Gastrocnemius medialis (tissue), 4 donors: Measurements from ENCODE around the gene PLEKHA1. TPM values are rescaled to one million over a fixed set of nuclear protein-coding genes. Genes with fewer than 3 reads are reported as not detected.
A peak's percentile ranks its signal among the peaks of the same experiment; 100 is the strongest.

Experiments
- ATAC-seq, 2 donors: fragments of 150-250 bp; one replicate each; pipeline ENCODE4 v1.9.1; 2016
- DNase-seq, 2 donors: peaks; one replicate each; pipeline ENCODE4 v3.0.0-alpha.2; 2019
- H3K27ac ChIP-seq, 4 donors: fragments of 200-600 bp; sonication (generic); 1 replicate in 1 of 4; 2 replicates in 3 of 4; pipeline ENCODE4 v1.5.1; 2016 to 2018; ENCODE audit warnings: mild to moderate bottlenecking in 2 of 4, moderate library complexity in 1 of 4
- H3K27me3 ChIP-seq, 3 donors: fragments of 200-600 bp; sonication (generic) in 2 of 3; 1 replicate in 1 of 3; 2 replicates in 2 of 3; pipeline versions ENCODE4 v1.5.1 to v1.6.0; 2016 to 2019; ENCODE audit warnings: mild to moderate bottlenecking in 1 of 3, moderate library complexity in 1 of 3
- H3K36me3 ChIP-seq, 2 donors: fragments of 200-600 bp; sonication (generic) in 1 of 2; one replicate each; pipeline ENCODE4 v1.5.1; 2017 to 2018
- H3K4me1 ChIP-seq, 2 donors: fragments of 200-600 bp; sonication (generic) in 1 of 2; one replicate each; pipeline ENCODE4 v1.5.1; 2016 to 2017; ENCODE audit warnings: mild to moderate bottlenecking in 2 of 2
- H3K4me3 ChIP-seq, 4 donors: fragments of 200-600 bp; sonication (generic) in 3 of 4; 1 replicate in 1 of 4; 2 replicates in 3 of 4; pipeline ENCODE4 v1.5.1; 2016 to 2019; ENCODE audit warnings: mild to moderate bottlenecking in 2 of 4
- H3K9me3 ChIP-seq, 3 donors: fragments of 200-600 bp; sonication (generic) in 2 of 3; 1 replicate in 1 of 3; 2 replicates in 2 of 3; pipeline ENCODE4 v1.5.1; 2016 to 2019
- POLR2A ChIP-seq, 2 donors: fragments of 450-650 bp; IDR thresholded peaks; one replicate each; pipeline ENCODE4 v1.6.1; 2017; ENCODE audit warnings: antibody characterized with exemption in 2 of 2, mild to moderate bottlenecking in 2 of 2, moderate library complexity in 2 of 2
- in situ Hi-C, 4 donors: fragments of 200-750 bp; cut with MboI; loops; one replicate each; pipeline versions ENCODE4 v1.15.0 to v1.8.0; 2017; ENCODE audit warnings: low sequenced_read_pairs in 4 of 4
- intact Hi-C: fragments of 100-400 bp; cut with DNase I; formaldehyde crosslinking; loops from one replicate; pipeline ENCODE4 v1.15.1; 2023; ENCODE audit warnings: low total_unique reads
- total RNA-seq, 4 donors: library from RNA; depleted of rRNA; stranded (reverse); fragments of >200 nt; gene quantifications; one replicate each; pipeline versions ENCODE4 v1.1.0 to v1.2.3, GENCODE V29; 2016
- TF ChIP-seq, protein P1 (sequence below), 5 experiments: fragments of 450-650 bp in 3 of 5; fragments of 200-600 bp in 2 of 5; sonication (generic) in 2 of 5; IDR thresholded peaks in 4 of 5; conservative IDR thresholded peaks in 1 of 5; 1 replicate in 4 of 5; 2 replicates in 1 of 5; pipeline ENCODE4 v1.5.1; 2016 to 2019; ENCODE audit warnings: antibody characterized with exemption in 5 of 5, mild to moderate bottlenecking in 3 of 5, moderate library complexity in 3 of 5

The PLEKHA1 gene
- total RNA-seq, 4 donors from 2014 or later, result 33.7 to 54.0 (median 37.8) TPM

- peaks cover 56 to 68% of the 10 kb centered on the region in 2 donors for H3K4me1 ChIP-seq
- no peaks in the 10 kb centered on the region for H3K27me3 ChIP-seq
- H3K27ac ChIP-seq, result peak overlapping the region; percentile 36 to 45 (median 40)
- intact Hi-C loops, result loop anchor here (5.0 kb wide), 1 partner anchor 52 kb away; no protein-coding TSS in a partner anchor
- TF ChIP-seq, protein P1, sequence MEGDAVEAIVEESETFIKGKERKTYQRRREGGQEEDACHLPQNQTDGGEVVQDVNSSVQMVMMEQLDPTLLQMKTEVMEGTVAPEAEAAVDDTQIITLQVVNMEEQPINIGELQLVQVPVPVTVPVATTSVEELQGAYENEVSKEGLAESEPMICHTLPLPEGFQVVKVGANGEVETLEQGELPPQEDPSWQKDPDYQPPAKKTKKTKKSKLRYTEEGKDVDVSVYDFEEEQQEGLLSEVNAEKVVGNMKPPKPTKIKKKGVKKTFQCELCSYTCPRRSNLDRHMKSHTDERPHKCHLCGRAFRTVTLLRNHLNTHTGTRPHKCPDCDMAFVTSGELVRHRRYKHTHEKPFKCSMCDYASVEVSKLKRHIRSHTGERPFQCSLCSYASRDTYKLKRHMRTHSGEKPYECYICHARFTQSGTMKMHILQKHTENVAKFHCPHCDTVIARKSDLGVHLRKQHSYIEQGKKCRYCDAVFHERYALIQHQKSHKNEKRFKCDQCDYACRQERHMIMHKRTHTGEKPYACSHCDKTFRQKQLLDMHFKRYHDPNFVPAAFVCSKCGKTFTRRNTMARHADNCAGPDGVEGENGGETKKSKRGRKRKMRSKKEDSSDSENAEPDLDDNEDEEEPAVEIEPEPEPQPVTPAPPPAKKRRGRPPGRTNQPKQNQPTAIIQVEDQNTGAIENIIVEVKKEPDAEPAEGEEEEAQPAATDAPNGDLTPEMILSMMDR (IDR thresholded peaks at IDR 0.05 in 4 of 5, conservative IDR thresholded peaks at IDR 0.05 in 1 of 5), result no peak
- TF ChIP-seq POLR2A (IDR thresholded peaks at IDR 0.05), result no peak
- DNase-seq (no peak), ATAC-seq (no peak)
- H3K4me3 ChIP-seq, result no peak overlapping the region
- peaks cover 0 to 12% of the 10 kb centered on the region in 2 donors for H3K36me3 ChIP-seq
- in situ Hi-C loops, result no loop called here
- no peaks in the 10 kb centered on the region for H3K9me3 ChIP-seq
Measured at GRCh38 chr10:122390271-122390670, 15.8 kb downstream of the PLEKHA1 start.

DNA sequence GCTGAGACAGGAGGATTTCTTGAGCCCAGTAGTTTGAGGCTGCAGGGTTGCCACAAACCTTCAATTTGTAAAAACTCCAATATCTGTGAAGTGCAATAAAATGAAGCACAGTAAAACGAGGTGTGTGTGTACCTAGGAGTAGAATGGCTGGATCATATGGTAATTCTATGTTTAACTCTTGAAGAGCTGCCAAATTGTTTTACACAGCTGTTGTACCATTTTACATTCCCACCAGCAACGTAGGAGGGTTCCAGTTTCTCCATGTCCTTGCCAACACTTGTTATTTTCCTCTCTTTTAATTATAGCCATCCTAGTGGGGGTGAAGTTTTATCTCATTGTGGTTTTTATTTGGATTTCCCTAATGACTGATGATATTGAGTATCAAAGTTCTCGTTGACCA is 16.2 kb downstream of the PLEKHA1 start:
- Histone ChIP-seq H3K4me3 (no peak overlapping the region), H3K27ac (peak overlapping the region; percentile 36 to 45 (median 40)), H3K9me3 (no peaks in the 10 kb centered on the region), H3K4me1 (peaks cover 52 to 66% of the 10 kb centered on the region in 2 donors), H3K27me3 (no peaks in the 10 kb centered on the region), H3K36me3 (peaks cover 0 to 17% of the 10 kb centered on the region in 2 donors)
- DNase-seq (no peak), ATAC-seq (peak; percentile 26 to 82)
- intact Hi-C loops, result loop anchor here (5.0 kb wide), 1 partner anchor 52 kb away; no protein-coding TSS in a partner anchor
- TF ChIP-seq, protein P1 (IDR thresholded peaks at IDR 0.05 in 4 of 5, conservative IDR thresholded peaks at IDR 0.05 in 1 of 5), result no peak
- no peak for TF ChIP-seq POLR2A (IDR thresholded peaks at IDR 0.05)
- in situ Hi-C loops, result no loop called here

- H3K36me3 ChIP-seq, result peaks cover 0 to 20% of the 10 kb centered on the region in 2 donors
- no peaks in the 10 kb centered on the region for H3K9me3 ChIP-seq
- H3K4me1 ChIP-seq, result peaks cover 46 to 54% of the 10 kb centered on the region in 2 donors
- H3K4me3 ChIP-seq, result no peak overlapping the region
- in situ Hi-C loops (no loop called here), intact Hi-C loops (loop anchor here (5.0 kb wide), 1 partner anchor 50 kb away; no protein-coding TSS in a partner anchor)
- H3K27ac ChIP-seq, result peak overlapping the region in 2 of 4 donors; percentile 6 to 17
- TF ChIP-seq, protein P1 (IDR thresholded peaks at IDR 0.05 in 4 of 5, conservative IDR thresholded peaks at IDR 0.05 in 1 of 5), result no peak
- no peak for TF ChIP-seq POLR2A (IDR thresholded peaks at IDR 0.05)
- no peaks in the 10 kb centered on the region for H3K27me3 ChIP-seq
- ATAC-seq (no peak), DNase-seq (no peak)
Measured at GRCh38 chr10:122391875-122392274, 17.4 kb downstream of the PLEKHA1 start.

GRCh38 chr10:122392835-122393234 is 18.3 kb downstream of the PLEKHA1 start:
- Histone ChIP-seq H3K4me3 (no peak overlapping the region), H3K27ac (no peak overlapping the region), H3K27me3 (no peaks in the 10 kb centered on the region), H3K9me3 (no peaks in the 10 kb centered on the region), H3K36me3 (peaks cover 0 to 26% of the 10 kb centered on the region in 2 donors), H3K4me1 (peaks cover 44 to 57% of the 10 kb centered on the region in 2 donors)
- ATAC-seq (no peak), DNase-seq (no peak)
- in situ Hi-C loops (no loop called here), intact Hi-C loops (loop anchor here (5.0 kb wide), 1 partner anchor 49 kb away; no protein-coding TSS in a partner anchor)
- TF ChIP-seq, protein P1 (IDR thresholded peaks at IDR 0.05 in 4 of 5, conservative IDR thresholded peaks at IDR 0.05 in 1 of 5), result no peak
